ENCODE results near the gene TSHZ2. TPM values are rescaled to one million over a fixed set of nuclear protein-coding genes. Genes with fewer than 3 reads are reported as not detected.

Gene TSHZ2
- total RNA-seq, 2 experiments from 2014 or later = 0.38 to 0.54 TPM

DNA sequence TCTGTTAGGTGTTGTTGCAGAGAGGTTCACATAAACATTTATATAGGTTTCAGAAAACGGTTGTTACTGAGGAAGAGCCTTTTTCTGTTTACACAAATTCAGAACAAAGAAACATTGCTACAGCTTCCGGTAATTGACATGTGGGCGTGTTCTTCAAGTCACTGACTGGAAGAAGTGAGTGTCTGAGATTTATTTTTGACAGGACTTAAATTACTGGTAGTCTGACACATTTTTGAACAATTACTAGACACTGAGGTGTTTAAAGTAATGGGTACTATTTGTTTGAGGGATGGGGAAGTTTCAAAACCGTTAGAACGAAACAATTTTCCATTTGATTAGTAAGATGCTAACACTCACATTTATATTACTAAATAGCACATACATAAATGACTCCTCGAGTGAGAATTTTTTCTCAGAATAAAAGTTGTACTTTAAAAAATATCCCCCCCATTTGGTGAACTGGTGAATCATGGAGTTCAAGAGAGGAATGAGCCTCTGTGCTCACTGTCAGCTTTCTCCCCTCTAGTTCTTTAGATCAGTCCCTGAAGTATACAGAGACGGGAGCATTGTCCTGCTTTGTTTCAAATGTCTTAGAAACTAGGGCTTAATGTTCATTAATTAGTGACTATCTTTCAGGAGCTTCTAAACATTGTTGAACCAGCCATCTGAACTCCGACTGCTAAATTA is 98.7 kb downstream of the TSHZ2 start:
- H3K27me3 Mint-ChIP-seq = peaks cover 21% of the 10 kb centered on the region
- peaks cover 3% of the 10 kb centered on the region for H3K9me3 Mint-ChIP-seq
- no peak overlapping the region for H3K27ac Mint-ChIP-seq
- ATAC-seq (no peak), DNase-seq (peak; percentile 8)
- H3K4me1 Mint-ChIP-seq (ENCODE audit: low read depth) = peaks cover 7% of the 10 kb centered on the region
- H3K4me3 Mint-ChIP-seq = no peak overlapping the region
- no peaks in the 10 kb centered on the region for H3K36me3 Mint-ChIP-seq (ENCODE audit: low read depth)
- ChIA-PET CTCF (no interaction called here), POLR2A (no interaction called here)
- TF ChIP-seq, protein P1, sequence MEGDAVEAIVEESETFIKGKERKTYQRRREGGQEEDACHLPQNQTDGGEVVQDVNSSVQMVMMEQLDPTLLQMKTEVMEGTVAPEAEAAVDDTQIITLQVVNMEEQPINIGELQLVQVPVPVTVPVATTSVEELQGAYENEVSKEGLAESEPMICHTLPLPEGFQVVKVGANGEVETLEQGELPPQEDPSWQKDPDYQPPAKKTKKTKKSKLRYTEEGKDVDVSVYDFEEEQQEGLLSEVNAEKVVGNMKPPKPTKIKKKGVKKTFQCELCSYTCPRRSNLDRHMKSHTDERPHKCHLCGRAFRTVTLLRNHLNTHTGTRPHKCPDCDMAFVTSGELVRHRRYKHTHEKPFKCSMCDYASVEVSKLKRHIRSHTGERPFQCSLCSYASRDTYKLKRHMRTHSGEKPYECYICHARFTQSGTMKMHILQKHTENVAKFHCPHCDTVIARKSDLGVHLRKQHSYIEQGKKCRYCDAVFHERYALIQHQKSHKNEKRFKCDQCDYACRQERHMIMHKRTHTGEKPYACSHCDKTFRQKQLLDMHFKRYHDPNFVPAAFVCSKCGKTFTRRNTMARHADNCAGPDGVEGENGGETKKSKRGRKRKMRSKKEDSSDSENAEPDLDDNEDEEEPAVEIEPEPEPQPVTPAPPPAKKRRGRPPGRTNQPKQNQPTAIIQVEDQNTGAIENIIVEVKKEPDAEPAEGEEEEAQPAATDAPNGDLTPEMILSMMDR (IDR thresholded peaks at IDR 0.05) = no peak
- intact Hi-C loops (cut with micrococcal nuclease) = no loop called here

DNA sequence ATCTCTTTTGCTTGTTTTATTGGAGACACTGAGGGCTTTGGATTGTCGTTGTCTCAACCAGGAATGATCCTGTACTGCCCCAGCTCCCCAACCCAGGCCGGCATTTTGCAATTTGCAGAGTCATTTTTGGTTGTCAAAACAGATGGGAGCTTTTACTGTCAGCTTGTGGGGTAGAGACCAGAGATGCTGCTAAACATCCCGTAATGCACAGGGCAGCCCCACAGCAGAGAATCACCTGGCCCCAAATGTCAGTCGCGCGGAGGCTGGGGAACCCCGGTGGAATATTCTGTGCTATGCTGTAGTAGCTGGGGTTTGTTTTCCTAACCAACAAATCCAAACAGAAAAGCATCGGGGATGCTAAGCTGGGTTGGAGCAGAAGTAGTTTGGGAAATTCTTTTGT is 99.7 kb downstream of the TSHZ2 start:
- no peak for ATAC-seq
- no peak overlapping the region for H3K27ac Mint-ChIP-seq
- TF ChIP-seq, protein P1 (IDR thresholded peaks at IDR 0.05) = no peak
- H3K27me3 Mint-ChIP-seq = peaks cover 21% of the 10 kb centered on the region
- CTCF ChIA-PET = no interaction called here
- H3K9me3 Mint-ChIP-seq = peaks cover 3% of the 10 kb centered on the region
- peaks cover 7% of the 10 kb centered on the region for H3K4me1 Mint-ChIP-seq (ENCODE audit: low read depth)
- no peak overlapping the region for H3K4me3 Mint-ChIP-seq
- POLR2A ChIA-PET = no interaction called here
- intact Hi-C loops (cut with micrococcal nuclease) = no loop called here
- H3K36me3 Mint-ChIP-seq (ENCODE audit: low read depth) = no peaks in the 10 kb centered on the region
- DNase-seq = no peak

DNA sequence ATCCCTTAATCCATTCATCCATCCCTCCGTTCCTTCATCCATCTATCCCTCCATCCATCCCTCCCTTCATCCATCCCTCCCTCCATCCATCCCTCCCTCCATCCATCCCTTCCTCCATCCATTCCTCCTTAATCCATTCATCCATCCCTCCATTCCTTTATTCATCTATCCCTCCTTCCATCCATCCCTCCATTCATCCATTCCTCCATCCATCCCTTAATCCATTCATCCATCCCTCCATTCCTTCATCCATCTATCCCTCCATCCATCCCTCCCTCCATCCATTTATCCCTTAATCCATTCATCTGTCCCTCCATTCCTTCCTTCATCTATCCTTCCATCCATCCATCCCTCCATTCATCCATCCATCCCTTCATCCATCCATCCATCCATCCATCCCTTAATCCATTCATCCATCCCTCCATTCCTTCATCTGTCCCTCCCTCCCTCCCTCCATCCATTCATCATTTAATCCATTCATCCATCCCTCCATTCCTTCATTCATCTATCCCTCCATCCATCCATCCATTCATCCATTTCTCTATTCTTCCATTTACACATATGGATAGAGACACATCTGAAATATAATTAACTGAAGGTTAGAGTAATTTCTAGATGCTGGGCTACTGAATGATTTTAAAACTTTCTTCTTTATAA is 100.9 kb downstream of the TSHZ2 start:
- no peak overlapping the region for H3K4me3 Mint-ChIP-seq
- peaks cover 7% of the 10 kb centered on the region for H3K4me1 Mint-ChIP-seq (ENCODE audit: low read depth)
- H3K27ac Mint-ChIP-seq = no peak overlapping the region
- CTCF ChIA-PET = no interaction called here
- no peaks in the 10 kb centered on the region for H3K36me3 Mint-ChIP-seq (ENCODE audit: low read depth)
- peaks cover 15% of the 10 kb centered on the region for H3K27me3 Mint-ChIP-seq
- TF ChIP-seq, protein P1 (IDR thresholded peaks at IDR 0.05) = no peak
- intact Hi-C loops (cut with micrococcal nuclease) = no loop called here
- no peak for DNase-seq
- POLR2A ChIA-PET = no interaction called here
- ATAC-seq = no peak
- no peaks in the 10 kb centered on the region for H3K9me3 Mint-ChIP-seq

- intact Hi-C loops (cut with micrococcal nuclease) = no loop called here
- POLR2A ChIA-PET = no interaction called here
- CTCF ChIA-PET = no interaction called here
- ATAC-seq (no peak), DNase-seq (no peak)
- H3K27ac Mint-ChIP-seq = no peak overlapping the region
- TF ChIP-seq, protein P1 (IDR thresholded peaks at IDR 0.05) = no peak
- H3K4me1 Mint-ChIP-seq (ENCODE audit: low read depth) = peaks cover 7% of the 10 kb centered on the region
- H3K9me3 Mint-ChIP-seq = no peaks in the 10 kb centered on the region
- peaks cover 14% of the 10 kb centered on the region for H3K27me3 Mint-ChIP-seq
- H3K36me3 Mint-ChIP-seq (ENCODE audit: low read depth) = no peaks in the 10 kb centered on the region
- H3K4me3 Mint-ChIP-seq = no peak overlapping the region
Observed at GRCh38 chr20:53073636-53074415, 101.7 kb downstream of the TSHZ2 start.
